ENCODE data around the gene NRARP. TPM values are rescaled to one million over a fixed set of nuclear protein-coding genes. Genes with fewer than 3 reads are reported as not detected.

NRARP gene
- total and polyA plus RNA-seq, 2 donors (not counting 1 experiment from before 2014, with no cell fraction given) = 5.7 to 11.5 TPM

DNA sequence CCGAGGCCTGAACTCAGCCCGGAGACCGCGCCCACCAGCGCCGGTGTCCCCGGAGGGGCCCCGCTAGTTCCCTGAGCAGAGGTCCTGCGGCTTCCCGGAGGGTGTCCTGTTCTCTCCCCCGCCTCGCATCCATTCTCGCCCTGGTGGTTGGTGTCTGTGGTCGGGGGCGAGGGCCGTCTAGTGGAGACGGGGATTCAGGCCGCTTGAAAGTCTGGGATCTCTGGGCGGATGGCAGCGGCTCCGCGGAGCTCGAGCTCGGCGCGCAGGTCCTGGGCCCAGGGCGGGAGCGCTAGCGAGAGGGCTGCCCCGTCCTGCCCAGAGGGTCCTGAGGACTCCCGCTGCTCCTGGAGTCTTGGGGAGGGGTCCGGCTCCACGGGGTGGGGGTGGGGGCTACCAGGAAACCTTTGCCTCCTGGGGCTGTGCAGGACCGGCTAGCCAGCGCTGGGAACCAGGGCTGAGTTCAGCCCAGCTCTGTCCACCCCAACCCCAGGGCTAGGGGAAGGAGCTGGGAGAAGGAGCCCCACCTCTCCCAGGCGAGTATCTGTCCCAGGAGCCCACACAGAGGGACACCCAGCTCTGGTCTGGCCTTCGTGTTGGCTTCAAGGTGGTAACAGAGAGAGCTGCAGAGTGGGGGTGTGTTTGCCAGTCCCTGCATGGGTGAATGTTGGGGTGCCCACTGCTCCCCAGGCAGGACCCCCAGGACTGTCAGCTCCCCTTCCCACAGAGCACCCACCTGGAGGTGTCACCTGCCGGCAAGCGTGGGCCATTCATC, 20.5 kb downstream of the NRARP start:
- DNase-seq = peak; percentile 22
- Mint-ChIP-seq H3K4me3 (no peak overlapping the region), H3K9me3 (ENCODE audit: insufficient read depth) (no peaks in the 10 kb centered on the region), H3K27ac (peak overlapping the region; percentile 74), H3K27me3 (no peaks in the 10 kb centered on the region), H3K4me1 (peaks cover 39% of the 10 kb centered on the region)
- Histone ChIP-seq H3K36me3 (replicated peaks in 1 of 2; ENCODE audit: control extremely low read depth in 1 of 2, control insufficient read depth in 1 of 2, extremely low read depth in 1 of 2, insufficient read depth in 2 of 2, low read length in 1 of 2) (peaks cover 0 to 12% of the 10 kb centered on the region in 2 experiments), H4K20me1 (ENCODE audit: control insufficient read depth, insufficient read depth, low read length, poor library complexity, severe bottlenecking) (peaks cover 25% of the 10 kb centered on the region), H2AFZ (ENCODE audit: insufficient read depth, low read depth, low read length, poor library complexity, severe bottlenecking) (no peak overlapping the region), H3K9ac (ENCODE audit: low read length) (no peak overlapping the region), H3K4me3 (ENCODE audit: control extremely low read depth in 1 of 5, extremely low read depth in 1 of 5, insufficient read depth in 1 of 5, low read depth in 2 of 5, low read length in 4 of 5) (no peak overlapping the region), H3K27ac (ENCODE audit: low read length in 2 of 2) (no peak overlapping the region), H3K9me3 (ENCODE audit: control extremely low read depth in 1 of 3, control insufficient read depth in 2 of 3, insufficient read depth in 1 of 3, low read length in 2 of 3) (peaks cover 0 to 3% (median 0%) of the 10 kb centered on the region in 3 donors), H3K4me2 (replicated peaks; ENCODE audit: low read depth, low read length, poor library complexity, severe bottlenecking) (peak overlapping the region; percentile 64), H3K4me1 (ENCODE audit: control insufficient read depth in 2 of 2, insufficient read depth in 2 of 2, low read length in 2 of 2) (peaks cover 22 to 51% of the 10 kb centered on the region in 2 donors), H3K27me3 (replicated peaks in 1 of 4; ENCODE audit: control extremely low read depth in 1 of 4, control insufficient read depth in 3 of 4, insufficient read depth in 4 of 4, low read length in 3 of 4) (no peaks in the 10 kb centered on the region), H3K79me2 (ENCODE audit: control insufficient read depth, insufficient read depth, low read length) (peaks cover 14% of the 10 kb centered on the region)
- ChIA-PET POLR2A (interaction anchor here (0.7 to 0.9 kb wide), 2 partner anchors 45 to 179 kb away, joined by 3 read pairs; no protein-coding TSS in a partner anchor), CTCF (interaction anchor here (0.9 to 2.4 kb wide), 5 partner anchors 20 to 494 kb away, joined by 3 to 7 read pairs (median 3); partner anchors contain the start of genes EXD3, NOXA1, NRARP and RNF224)
- 91% methylated on average over 33 of the region's 39 CpGs for WGBS (ENCODE audit: insufficient coverage)
- intact Hi-C loops (cut with micrococcal nuclease) = no loop called here
- TF ChIP-seq, protein P1, sequence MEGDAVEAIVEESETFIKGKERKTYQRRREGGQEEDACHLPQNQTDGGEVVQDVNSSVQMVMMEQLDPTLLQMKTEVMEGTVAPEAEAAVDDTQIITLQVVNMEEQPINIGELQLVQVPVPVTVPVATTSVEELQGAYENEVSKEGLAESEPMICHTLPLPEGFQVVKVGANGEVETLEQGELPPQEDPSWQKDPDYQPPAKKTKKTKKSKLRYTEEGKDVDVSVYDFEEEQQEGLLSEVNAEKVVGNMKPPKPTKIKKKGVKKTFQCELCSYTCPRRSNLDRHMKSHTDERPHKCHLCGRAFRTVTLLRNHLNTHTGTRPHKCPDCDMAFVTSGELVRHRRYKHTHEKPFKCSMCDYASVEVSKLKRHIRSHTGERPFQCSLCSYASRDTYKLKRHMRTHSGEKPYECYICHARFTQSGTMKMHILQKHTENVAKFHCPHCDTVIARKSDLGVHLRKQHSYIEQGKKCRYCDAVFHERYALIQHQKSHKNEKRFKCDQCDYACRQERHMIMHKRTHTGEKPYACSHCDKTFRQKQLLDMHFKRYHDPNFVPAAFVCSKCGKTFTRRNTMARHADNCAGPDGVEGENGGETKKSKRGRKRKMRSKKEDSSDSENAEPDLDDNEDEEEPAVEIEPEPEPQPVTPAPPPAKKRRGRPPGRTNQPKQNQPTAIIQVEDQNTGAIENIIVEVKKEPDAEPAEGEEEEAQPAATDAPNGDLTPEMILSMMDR (IDR thresholded peaks at IDR 0.05) = no peak
- no peak for TF ChIP-seq EZH2 (IDR thresholded peaks at IDR 0.05; ENCODE audit: borderline replicate concordance, insufficient read depth, low read depth, low read length, poor library complexity, severe bottlenecking)
- no peak for ATAC-seq (ENCODE audit: low read depth)
